Measurements from ENCODE around the gene ANKRD6. TPM values are rescaled to one million over a fixed set of nuclear protein-coding genes. Genes with fewer than 3 reads are reported as not detected.

ANKRD6 gene
- total RNA-seq, 4 donors from 2014 or later, result 7.7 to 18.5 (median 11.9) TPM

DNA sequence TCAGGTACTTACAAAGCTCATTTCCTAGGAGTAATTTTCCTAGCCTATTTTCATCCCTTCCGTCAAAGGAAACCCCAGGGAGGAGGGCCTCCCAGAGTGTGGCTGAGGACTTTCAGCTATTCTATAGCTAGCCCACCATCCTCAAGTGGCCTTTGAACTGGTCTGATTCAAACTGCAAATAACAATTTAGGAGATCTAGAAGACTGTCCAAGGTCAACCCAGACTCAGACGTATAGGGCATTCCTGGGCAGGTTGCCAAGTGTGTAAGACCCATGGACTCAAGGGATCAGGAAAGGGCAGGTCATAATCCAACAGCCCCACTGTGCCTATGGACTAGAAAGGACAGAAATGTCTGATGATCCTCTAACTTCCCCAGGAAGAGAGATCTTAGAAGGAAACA lies 18.7 kb upstream of the ANKRD6 start:
- TF ChIP-seq, protein P1, sequence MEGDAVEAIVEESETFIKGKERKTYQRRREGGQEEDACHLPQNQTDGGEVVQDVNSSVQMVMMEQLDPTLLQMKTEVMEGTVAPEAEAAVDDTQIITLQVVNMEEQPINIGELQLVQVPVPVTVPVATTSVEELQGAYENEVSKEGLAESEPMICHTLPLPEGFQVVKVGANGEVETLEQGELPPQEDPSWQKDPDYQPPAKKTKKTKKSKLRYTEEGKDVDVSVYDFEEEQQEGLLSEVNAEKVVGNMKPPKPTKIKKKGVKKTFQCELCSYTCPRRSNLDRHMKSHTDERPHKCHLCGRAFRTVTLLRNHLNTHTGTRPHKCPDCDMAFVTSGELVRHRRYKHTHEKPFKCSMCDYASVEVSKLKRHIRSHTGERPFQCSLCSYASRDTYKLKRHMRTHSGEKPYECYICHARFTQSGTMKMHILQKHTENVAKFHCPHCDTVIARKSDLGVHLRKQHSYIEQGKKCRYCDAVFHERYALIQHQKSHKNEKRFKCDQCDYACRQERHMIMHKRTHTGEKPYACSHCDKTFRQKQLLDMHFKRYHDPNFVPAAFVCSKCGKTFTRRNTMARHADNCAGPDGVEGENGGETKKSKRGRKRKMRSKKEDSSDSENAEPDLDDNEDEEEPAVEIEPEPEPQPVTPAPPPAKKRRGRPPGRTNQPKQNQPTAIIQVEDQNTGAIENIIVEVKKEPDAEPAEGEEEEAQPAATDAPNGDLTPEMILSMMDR (IDR thresholded peaks at IDR 0.05; ENCODE audit: low read depth), result no peak

DNA sequence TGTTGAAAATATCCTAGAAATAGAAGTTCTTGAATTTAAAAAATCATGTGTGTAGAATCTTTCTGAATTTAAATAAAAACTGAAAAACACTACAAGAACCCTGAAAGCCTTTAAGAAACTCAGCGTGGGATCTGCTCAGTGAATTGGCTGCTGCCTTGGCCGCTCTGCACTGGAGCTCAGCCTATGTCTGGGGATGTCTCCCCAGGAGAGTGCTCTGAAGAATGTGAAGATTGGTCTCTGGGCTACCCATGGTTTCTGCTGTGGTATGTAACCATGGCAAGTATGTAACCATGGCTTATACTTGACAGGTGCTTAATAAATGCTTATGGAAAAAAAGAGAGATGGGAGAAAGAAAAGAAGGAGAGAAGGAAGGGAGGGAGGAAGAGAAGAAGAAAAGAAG lies 17.8 kb upstream of the ANKRD6 start:
- TF ChIP-seq, protein P1 (IDR thresholded peaks at IDR 0.05; ENCODE audit: low read depth), result no peak

- TF ChIP-seq, protein P1 (IDR thresholded peaks at IDR 0.05; ENCODE audit: low read depth), result no peak
These were observed 16.2 kb upstream of the ANKRD6 start for GRCh38 chr6:89416796-89417195.

DNA sequence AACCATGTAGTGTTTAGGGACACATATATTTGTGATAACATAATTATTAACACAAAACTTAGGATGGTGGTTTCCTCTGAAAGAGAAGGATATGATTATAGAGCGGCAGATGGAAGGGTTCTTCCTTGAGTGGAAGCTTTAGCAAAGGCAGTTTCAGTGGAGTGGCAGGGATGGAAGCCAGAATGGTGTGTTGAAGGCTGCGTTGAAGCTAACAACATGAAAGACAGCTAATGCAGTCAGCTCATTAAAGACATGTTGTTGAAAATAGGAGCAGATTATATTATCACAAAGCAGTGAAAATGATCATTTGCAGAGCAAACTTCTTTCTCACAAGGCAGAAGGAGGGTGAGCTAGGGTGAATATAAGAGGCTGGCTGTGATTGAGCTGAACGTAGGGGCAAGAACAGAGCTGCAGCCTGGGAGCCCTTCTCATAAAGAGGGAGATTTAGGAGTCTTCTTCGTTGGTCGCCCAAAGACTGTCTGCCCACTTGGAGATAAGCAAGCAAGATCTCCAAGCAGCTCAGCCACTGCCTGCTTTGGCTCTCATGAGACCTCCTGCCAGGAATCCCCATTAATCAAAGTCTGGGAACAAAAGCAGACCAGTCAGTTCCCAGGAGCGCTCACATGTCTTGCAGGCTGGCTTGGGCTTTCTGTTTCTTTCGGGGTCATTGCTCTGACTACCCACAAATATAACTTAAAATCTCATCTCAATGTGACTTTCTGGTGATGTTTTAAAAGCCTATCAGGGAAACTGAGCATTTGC lies 2.6 kb upstream of the ANKRD6 start:
- TF ChIP-seq, protein P1 (IDR thresholded peaks at IDR 0.05; ENCODE audit: low read depth), result no peak

DNA sequence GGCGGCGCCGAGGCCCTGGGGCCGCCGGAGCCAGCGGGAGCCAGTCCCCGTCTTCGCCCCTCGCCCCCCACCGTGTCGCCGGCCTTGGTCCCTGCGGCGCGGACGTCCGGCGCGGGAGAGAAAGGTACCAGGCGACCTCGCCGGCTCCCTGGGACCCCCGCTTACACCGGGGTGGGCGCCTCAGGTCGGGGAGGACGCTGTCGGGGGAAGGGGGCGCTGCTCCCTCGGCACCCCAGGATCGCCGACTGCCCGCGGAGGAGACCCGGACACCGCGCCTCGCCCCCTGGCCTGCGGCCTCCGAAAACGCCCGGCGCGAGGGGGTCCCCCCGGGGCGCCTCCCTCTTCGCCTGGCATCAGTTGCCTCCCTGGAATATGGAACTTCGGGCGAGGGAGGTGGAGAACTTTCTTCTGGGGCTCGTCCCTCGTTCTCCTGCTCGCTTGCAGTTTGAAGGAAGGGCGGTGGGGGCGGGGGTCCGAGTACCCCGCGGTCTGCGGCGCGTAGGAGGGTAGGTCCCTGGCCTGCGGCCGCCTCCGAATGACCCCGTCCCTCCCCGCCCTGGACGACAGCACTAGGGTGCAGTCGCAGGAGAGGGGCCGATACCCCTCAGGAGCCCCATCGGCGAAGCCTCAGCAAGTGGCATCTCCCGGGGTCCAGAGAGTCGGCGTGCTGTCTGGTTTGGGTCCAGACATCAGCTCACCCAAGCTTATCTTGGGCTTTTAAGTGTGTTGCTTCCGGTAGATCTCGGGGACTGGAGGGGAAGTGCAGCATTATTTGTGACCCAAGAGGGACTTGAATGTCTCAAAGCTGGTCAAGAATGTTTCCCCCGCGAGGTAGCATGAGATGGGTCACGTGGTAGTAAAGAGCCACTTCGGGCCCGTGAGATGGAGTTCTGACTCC lies 549 bp downstream of the ANKRD6 start:
- TF ChIP-seq, protein P1 (IDR thresholded peaks at IDR 0.05; ENCODE audit: low read depth), result no peak

GRCh38 chr6:89434150-89434499 lies 1.2 kb downstream of the ANKRD6 start:
- TF ChIP-seq, protein P1 (IDR thresholded peaks at IDR 0.05; ENCODE audit: low read depth), result no peak

- TF ChIP-seq, protein P1 (IDR thresholded peaks at IDR 0.05; ENCODE audit: low read depth), result no peak
These were observed 2.0 kb downstream of the ANKRD6 start for GRCh38 chr6:89434954-89435353.

Measured in subcutaneous adipose tissue (tissue), 4 donors.